DND-41 (cell line): ENCODE data around the gene RABGAP1.

Source experiments
- ATAC-seq: fragments of 200-7000 bp; cut with Tn5 transposase; 3 replicates; pipeline ENCODE4 v1.9.1; 2021; ENCODE audit warnings: low read depth; ENCODE audit not compliant: insufficient read depth
- DNase-seq: peaks from one replicate; pipeline ENCODE4 v3.0.0-alpha.2; 2020
- H2AFZ ChIP-seq: 2 replicates; pipeline ENCODE4 v1.6.0; 2012; ENCODE audit warnings: low read depth, low read length
- H3K27ac ChIP-seq: 2 replicates; pipeline ENCODE4 v1.5.1; 2012; ENCODE audit warnings: low read length, inconsistent platforms
- H3K27me3 ChIP-seq: fragments of 200-600 bp; sonication (generic); 2 replicates; pipeline ENCODE4 v1.6.0; 2012; ENCODE audit warnings: low read length, mild to moderate bottlenecking, inconsistent platforms; ENCODE audit not compliant: insufficient read depth, poor library complexity
- H3K36me3 ChIP-seq: 2 replicates; pipeline ENCODE4 v1.5.1; 2012; ENCODE audit warnings: low read length, inconsistent platforms; ENCODE audit not compliant: insufficient read depth
- H3K4me1 ChIP-seq: 2 replicates; pipeline ENCODE4 v1.5.1; 2012; ENCODE audit warnings: mild to moderate bottlenecking, low read length; ENCODE audit not compliant: insufficient read depth
- H3K4me2 ChIP-seq: 2 replicates; pipeline ENCODE4 v1.6.0; 2012; ENCODE audit warnings: mild to moderate bottlenecking, moderate library complexity, low read length, inconsistent platforms; ENCODE audit not compliant: insufficient read depth
- H3K4me3 ChIP-seq, 2 experiments: fragments of 200-600 bp in 1 of 2; shearing (Covaris generic) in 1 of 2; 2 replicates each; pipeline ENCODE4 v1.5.1; 2012 to 2016; ENCODE audit warnings: inconsistent platforms in 2 of 2, low read length in 2 of 2, mild to moderate bottlenecking in 2 of 2, low read depth in 1 of 2, moderate library complexity in 1 of 2
- H3K79me2 ChIP-seq: 2 replicates; pipeline ENCODE4 v1.6.0; 2012; ENCODE audit warnings: low read length, inconsistent platforms; ENCODE audit not compliant: insufficient read depth
- H3K9ac ChIP-seq: 2 replicates; pipeline ENCODE4 v1.6.0; 2012; ENCODE audit warnings: low read depth, mild to moderate bottlenecking, inconsistent platforms, low read length, moderate library complexity
- H3K9me3 ChIP-seq: 2 replicates; pipeline ENCODE4 v1.5.1; 2012; ENCODE audit warnings: low read length, moderate library complexity, mild to moderate bottlenecking, inconsistent platforms; ENCODE audit not compliant: insufficient read depth, severe bottlenecking
- H4K20me1 ChIP-seq: 2 replicates; pipeline ENCODE4 v1.6.0; 2012; ENCODE audit warnings: low read length; ENCODE audit not compliant: insufficient read depth
- EZH2 ChIP-seq: IDR thresholded peaks from 3 replicates; pipeline ENCODE4 v1.6.1; 2012; ENCODE audit warnings: borderline replicate concordance, low read depth, mild to moderate bottlenecking, moderate library complexity, low read length, inconsistent platforms; ENCODE audit not compliant: severe bottlenecking
- TF ChIP-seq, protein P1 (sequence below): IDR thresholded peaks from 2 replicates; pipeline ENCODE4 v1.5.1; 2012; ENCODE audit warnings: borderline replicate concordance, low read length, moderate library complexity, mild to moderate bottlenecking; ENCODE audit not compliant: poor library complexity, severe bottlenecking; ENCODE audit errors: extremely low read depth

RABGAP1 gene

DNA sequence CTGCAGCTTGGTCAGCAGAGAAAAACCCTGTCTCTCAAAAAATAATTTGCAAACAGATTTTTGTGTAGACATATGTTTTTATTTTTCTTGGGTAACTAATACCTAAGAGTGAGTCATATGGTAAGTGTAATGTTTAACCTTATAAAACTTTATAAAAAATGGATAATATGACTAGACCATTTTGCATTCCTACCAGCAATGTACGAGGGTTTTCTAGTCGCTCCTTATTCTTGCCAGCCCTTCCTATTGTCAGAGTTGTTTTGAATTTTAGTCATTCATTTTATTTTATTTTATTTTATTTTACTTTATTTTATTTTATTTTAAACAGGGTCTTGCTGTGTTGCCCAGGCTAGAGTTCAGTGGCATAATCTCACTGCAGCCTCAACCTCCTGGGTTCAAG lies 37.8 kb downstream of the RABGAP1 start:
- no peaks in the 10 kb centered on the region for H4K20me1 ChIP-seq
- no peak overlapping the region for H3K27ac ChIP-seq
- H3K36me3 ChIP-seq = no peaks in the 10 kb centered on the region; the same call in 1 of the 2 replicates
- no peaks in the 10 kb centered on the region for H3K27me3 ChIP-seq
- TF ChIP-seq EZH2 = no peak
- TF ChIP-seq, protein P1, sequence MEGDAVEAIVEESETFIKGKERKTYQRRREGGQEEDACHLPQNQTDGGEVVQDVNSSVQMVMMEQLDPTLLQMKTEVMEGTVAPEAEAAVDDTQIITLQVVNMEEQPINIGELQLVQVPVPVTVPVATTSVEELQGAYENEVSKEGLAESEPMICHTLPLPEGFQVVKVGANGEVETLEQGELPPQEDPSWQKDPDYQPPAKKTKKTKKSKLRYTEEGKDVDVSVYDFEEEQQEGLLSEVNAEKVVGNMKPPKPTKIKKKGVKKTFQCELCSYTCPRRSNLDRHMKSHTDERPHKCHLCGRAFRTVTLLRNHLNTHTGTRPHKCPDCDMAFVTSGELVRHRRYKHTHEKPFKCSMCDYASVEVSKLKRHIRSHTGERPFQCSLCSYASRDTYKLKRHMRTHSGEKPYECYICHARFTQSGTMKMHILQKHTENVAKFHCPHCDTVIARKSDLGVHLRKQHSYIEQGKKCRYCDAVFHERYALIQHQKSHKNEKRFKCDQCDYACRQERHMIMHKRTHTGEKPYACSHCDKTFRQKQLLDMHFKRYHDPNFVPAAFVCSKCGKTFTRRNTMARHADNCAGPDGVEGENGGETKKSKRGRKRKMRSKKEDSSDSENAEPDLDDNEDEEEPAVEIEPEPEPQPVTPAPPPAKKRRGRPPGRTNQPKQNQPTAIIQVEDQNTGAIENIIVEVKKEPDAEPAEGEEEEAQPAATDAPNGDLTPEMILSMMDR = no peak
- no peak overlapping the region for H2AFZ ChIP-seq
- ATAC-seq = no peak
- no peak overlapping the region for H3K4me2 ChIP-seq
- no peak for DNase-seq
- H3K4me3 ChIP-seq = no peak overlapping the region
- H3K9me3 ChIP-seq = no peaks in the 10 kb centered on the region
- peaks cover 4% of the 10 kb centered on the region; the same call in 1 of the 2 replicates for H3K79me2 ChIP-seq
- H3K9ac ChIP-seq = no peak overlapping the region
- H3K4me1 ChIP-seq = no peaks in the 10 kb centered on the region

DNA sequence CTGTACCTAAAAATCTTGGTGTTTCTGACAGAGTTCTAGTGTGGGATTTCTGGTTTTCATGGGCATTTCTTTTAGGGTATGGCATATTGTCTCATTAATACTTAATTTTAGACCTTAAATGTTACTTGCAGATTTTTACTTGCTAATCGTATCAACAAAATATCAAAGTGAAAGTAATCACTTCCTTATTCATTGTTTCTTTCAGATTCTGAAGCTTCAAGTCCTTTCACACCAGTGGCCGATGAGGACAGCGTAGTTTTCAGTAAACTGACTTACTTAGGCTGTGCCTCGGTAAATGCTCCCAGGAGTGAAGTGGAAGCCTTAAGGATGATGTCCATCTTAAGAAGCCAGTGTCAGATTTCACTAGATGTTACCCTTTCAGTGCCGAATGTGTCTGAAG lies 45.2 kb downstream of the RABGAP1 start:
- H3K27ac ChIP-seq = no peak overlapping the region
- no peak overlapping the region for H2AFZ ChIP-seq
- H3K4me3 ChIP-seq = no peak overlapping the region
- no peak for ATAC-seq
- no peak for DNase-seq
- no peaks in the 10 kb centered on the region for H3K9me3 ChIP-seq
- no peaks in the 10 kb centered on the region for H4K20me1 ChIP-seq
- H3K36me3 ChIP-seq = peaks cover 32% of the 10 kb centered on the region
- no peaks in the 10 kb centered on the region for H3K27me3 ChIP-seq
- H3K4me1 ChIP-seq = no peaks in the 10 kb centered on the region
- no peaks in the 10 kb centered on the region for H3K79me2 ChIP-seq
- TF ChIP-seq EZH2 = no peak
- TF ChIP-seq, protein P1 = no peak
- H3K9ac ChIP-seq = no peak overlapping the region
- H3K4me2 ChIP-seq = no peak overlapping the region

DNA sequence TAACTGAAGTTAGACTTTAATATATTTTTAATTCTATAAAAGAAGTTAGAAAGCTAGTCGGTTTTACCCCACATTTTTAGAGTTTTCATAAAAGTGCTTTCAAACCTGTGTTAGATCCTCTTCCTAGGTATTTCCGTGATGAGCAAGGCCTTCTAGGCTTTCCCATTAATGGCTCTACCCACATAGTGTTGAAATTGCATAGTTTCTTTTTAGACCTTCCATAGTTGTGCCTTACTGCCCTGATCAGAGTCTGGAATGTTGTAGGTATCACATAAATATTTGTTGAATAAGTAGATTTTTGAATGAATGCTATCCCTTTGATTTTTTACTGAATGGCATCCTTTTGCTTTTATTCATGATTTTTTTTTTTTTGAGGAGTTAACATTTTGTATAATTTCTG lies 47.3 kb downstream of the RABGAP1 start:
- TF ChIP-seq, protein P1 = no peak
- no peak for TF ChIP-seq EZH2

DNA sequence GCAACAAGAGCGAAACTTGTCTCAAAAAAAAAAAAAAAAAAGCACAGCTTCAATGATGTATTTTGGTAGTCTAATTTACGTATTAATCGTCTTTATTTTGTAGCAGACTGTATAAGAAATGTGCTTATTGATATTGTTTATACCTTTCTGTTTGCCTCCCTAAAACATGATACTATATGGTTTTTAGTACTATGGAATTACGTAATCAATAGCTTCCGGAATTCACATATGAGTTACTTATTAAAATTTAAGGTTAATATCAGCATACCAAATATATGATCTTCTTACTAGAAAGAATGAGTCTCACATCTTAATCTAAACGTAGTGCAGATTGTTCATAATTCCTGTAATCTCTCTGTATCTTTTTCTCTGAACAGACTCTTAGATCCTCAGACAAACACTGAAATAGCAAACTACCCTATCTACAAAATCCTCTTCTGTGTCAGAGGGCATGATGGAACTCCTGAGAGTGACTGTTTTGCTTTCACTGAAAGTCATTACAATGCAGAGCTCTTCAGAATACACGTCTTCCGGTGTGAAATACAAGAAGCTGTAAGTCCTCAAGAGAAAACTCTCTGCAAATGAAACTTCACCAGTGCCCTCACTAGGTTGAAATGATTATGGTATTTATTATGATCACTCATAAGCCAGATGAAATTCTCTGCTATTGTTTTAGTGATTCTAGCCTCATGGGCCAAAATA lies 48.3 kb downstream of the RABGAP1 start:
- Histone ChIP-seq H3K9ac (no peak overlapping the region), H3K79me2 (no peaks in the 10 kb centered on the region), H4K20me1 (no peaks in the 10 kb centered on the region), H3K4me2 (no peak overlapping the region), H2AFZ (no peak overlapping the region), H3K9me3 (no peaks in the 10 kb centered on the region), H3K4me1 (no peaks in the 10 kb centered on the region), H3K36me3 (peaks cover 33% of the 10 kb centered on the region), H3K4me3 (no peak overlapping the region), H3K27ac (no peak overlapping the region), H3K27me3 (no peaks in the 10 kb centered on the region)
- DNase-seq (no peak), ATAC-seq (no peak)
- TF ChIP-seq, protein P1 = no peak
- TF ChIP-seq EZH2 = no peak

More for the DNA sequence above, 47.3 kb downstream of the RABGAP1 start:
- ATAC-seq = no peak
- DNase-seq = no peak
- H3K36me3 ChIP-seq = peaks cover 32% of the 10 kb centered on the region
- no peaks in the 10 kb centered on the region for H3K27me3 ChIP-seq
- H2AFZ ChIP-seq = no peak overlapping the region
- H3K4me1 ChIP-seq = no peaks in the 10 kb centered on the region
- H4K20me1 ChIP-seq = no peaks in the 10 kb centered on the region
- no peak overlapping the region for H3K9ac ChIP-seq
- no peak overlapping the region for H3K27ac ChIP-seq
- H3K4me3 ChIP-seq = no peak overlapping the region
- no peaks in the 10 kb centered on the region for H3K9me3 ChIP-seq
- H3K79me2 ChIP-seq = no peaks in the 10 kb centered on the region
- H3K4me2 ChIP-seq = no peak overlapping the region
